ENCODE data around the gene PLSCR3. TPM values are rescaled to one million over a fixed set of nuclear protein-coding genes. Genes with fewer than 3 reads are reported as not detected.

The PLSCR3 gene
- polyA plus RNA-seq, 4 donors = 6.3 to 18.0 (median 13.6) TPM

GRCh38 chr17:7439462-7440112 is 45.3 kb upstream of the PLSCR3 start, which contains the start of gene FGF11:
Gene FGF11 (plus strand): TSS chr17:7439512. CDS start chr17:7439621, 109 bp downstream.
- H3K9me3 ChIP-seq (ENCODE audit: control insufficient read depth in 2 of 2, insufficient read depth in 1 of 2, low read depth in 1 of 2, low read length in 1 of 2) = no peaks in the 10 kb centered on the region
- H3K27me3 ChIP-seq (ENCODE audit: control insufficient read depth in 3 of 3, insufficient read depth in 3 of 3, low read length in 3 of 3) = peaks cover 3 to 81% (median 10%) of the 10 kb centered on the region in 3 donors
- H3K27ac ChIP-seq (ENCODE audit: low read depth in 1 of 3, low read length in 2 of 3) = no peak within 1 kb of the TSS
- FAIRE-seq = no peak
- 2 to 4% (median 3%) methylated on average over 46 to 50 of the region's 50 CpGs for WGBS, 3 donors
- peak within 1 kb of the TSS in 2 of 3 donors; percentile 33 to 38 for H3K4me3 ChIP-seq (ENCODE audit: low read depth in 1 of 3, low read length in 3 of 3)
- H3K36me3 ChIP-seq (ENCODE audit: control insufficient read depth in 3 of 3, insufficient read depth in 2 of 3, low read depth in 1 of 3, low read length in 3 of 3) = peaks cover 0 to 2% (median 0%) of the 10 kb centered on the region in 3 donors
- peaks cover 0 to 41% (median 4%) of the 10 kb centered on the region in 3 donors for H3K4me1 ChIP-seq (ENCODE audit: control insufficient read depth in 3 of 3, insufficient read depth in 2 of 3, low read depth in 1 of 3, low read length in 2 of 3)
- peak in 1 of 2 donors; percentile 50 for DNase-seq

GRCh38 chr17:7438656-7439460 is 44.5 kb upstream of the PLSCR3 start:
- H3K4me1 ChIP-seq (ENCODE audit: control insufficient read depth in 3 of 3, insufficient read depth in 2 of 3, low read depth in 1 of 3, low read length in 2 of 3) = peaks cover 0 to 41% (median 4%) of the 10 kb centered on the region in 3 donors
- H3K4me3 ChIP-seq (ENCODE audit: low read depth in 1 of 3, low read length in 3 of 3) = peak overlapping the region in 1 of 3 donors; percentile 28
- 43 to 50% (median 45%) methylated on average over 11 of the region's 11 CpGs for WGBS, 3 donors
- FAIRE-seq (no peak), DNase-seq (no peak)
- H3K27me3 ChIP-seq (ENCODE audit: control insufficient read depth in 3 of 3, insufficient read depth in 3 of 3, low read length in 3 of 3) = peaks cover 3 to 79% (median 10%) of the 10 kb centered on the region in 3 donors
- peaks cover 0 to 2% (median 0%) of the 10 kb centered on the region in 3 donors for H3K36me3 ChIP-seq (ENCODE audit: control insufficient read depth in 3 of 3, insufficient read depth in 2 of 3, low read depth in 1 of 3, low read length in 3 of 3)
- no peaks in the 10 kb centered on the region for H3K9me3 ChIP-seq (ENCODE audit: control insufficient read depth in 2 of 2, insufficient read depth in 1 of 2, low read depth in 1 of 2, low read length in 1 of 2)
- H3K27ac ChIP-seq (ENCODE audit: low read depth in 1 of 3, low read length in 2 of 3) = no peak overlapping the region

- FAIRE-seq (no peak), DNase-seq (peak; percentile 40 to 71)
- H3K9me3 ChIP-seq (ENCODE audit: control insufficient read depth in 2 of 2, insufficient read depth in 1 of 2, low read depth in 1 of 2, low read length in 1 of 2) = no peaks in the 10 kb centered on the region
- WGBS, 3 donors = 14 to 17% (median 15%) methylated on average over 42 to 48 of the region's 48 CpGs
- H3K36me3 ChIP-seq (ENCODE audit: control insufficient read depth in 3 of 3, insufficient read depth in 2 of 3, low read depth in 1 of 3, low read length in 3 of 3) = peaks cover 0 to 2% (median 0%) of the 10 kb centered on the region in 3 donors
- peaks cover 3 to 72% (median 10%) of the 10 kb centered on the region in 3 donors for H3K27me3 ChIP-seq (ENCODE audit: control insufficient read depth in 3 of 3, insufficient read depth in 3 of 3, low read length in 3 of 3)
- H3K4me1 ChIP-seq (ENCODE audit: control insufficient read depth in 3 of 3, insufficient read depth in 2 of 3, low read depth in 1 of 3, low read length in 2 of 3) = peaks cover 0 to 41% (median 4%) of the 10 kb centered on the region in 3 donors
- no peak overlapping the region for H3K27ac ChIP-seq (ENCODE audit: low read depth in 1 of 3, low read length in 2 of 3)
- peak overlapping the region in 2 of 3 donors; percentile 28 to 31 for H3K4me3 ChIP-seq (ENCODE audit: low read depth in 1 of 3, low read length in 3 of 3)
These were observed 43.8 kb upstream of the PLSCR3 start for GRCh38 chr17:7437950-7438614.

DNA sequence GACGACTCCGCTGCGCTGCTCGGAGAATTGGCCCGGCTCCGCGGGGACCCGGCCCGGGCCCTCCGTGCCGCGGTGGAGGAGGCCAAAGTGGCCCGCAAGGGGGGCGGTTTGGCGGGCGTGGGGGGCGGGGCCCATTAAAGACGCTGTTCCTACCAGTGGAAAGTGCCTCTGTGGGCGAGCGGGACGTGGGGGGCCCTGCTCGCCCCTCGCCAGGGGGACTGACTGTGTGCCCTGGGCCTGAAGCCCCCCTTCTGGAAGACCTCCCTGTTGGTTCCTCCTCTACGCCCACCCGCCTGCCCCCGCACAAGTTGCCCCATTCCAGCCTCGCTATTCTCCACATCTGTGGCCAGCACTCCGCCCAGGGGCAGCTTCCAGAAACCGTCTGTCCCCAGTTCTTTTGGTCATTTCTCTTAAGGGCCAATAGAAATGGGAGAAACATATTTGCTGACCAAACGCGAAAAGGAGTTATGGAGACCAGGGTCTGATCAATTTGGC is 43.1 kb upstream of the PLSCR3 start:
- DNase-seq (no peak), FAIRE-seq (no peak)
- no peaks in the 10 kb centered on the region for H3K9me3 ChIP-seq (ENCODE audit: control insufficient read depth in 2 of 2, insufficient read depth in 1 of 2, low read depth in 1 of 2, low read length in 1 of 2)
- H3K4me3 ChIP-seq (ENCODE audit: low read depth in 1 of 3, low read length in 3 of 3) = peak overlapping the region in 2 of 3 donors; percentile 28 to 71
- H3K36me3 ChIP-seq (ENCODE audit: control insufficient read depth in 3 of 3, insufficient read depth in 2 of 3, low read depth in 1 of 3, low read length in 3 of 3) = peaks cover 0 to 2% (median 0%) of the 10 kb centered on the region in 3 donors
- no peak overlapping the region for H3K27ac ChIP-seq (ENCODE audit: low read depth in 1 of 3, low read length in 2 of 3)
- H3K27me3 ChIP-seq (ENCODE audit: control insufficient read depth in 3 of 3, insufficient read depth in 3 of 3, low read length in 3 of 3) = peaks cover 3 to 65% (median 6%) of the 10 kb centered on the region in 3 donors
- WGBS, 3 donors = 32 to 42% (median 34%) methylated on average over 22 to 31 of the region's 31 CpGs
- H3K4me1 ChIP-seq (ENCODE audit: control insufficient read depth in 3 of 3, insufficient read depth in 2 of 3, low read depth in 1 of 3, low read length in 2 of 3) = peaks cover 0 to 41% (median 4%) of the 10 kb centered on the region in 3 donors

GRCh38 chr17:7436556-7437368 is 42.4 kb upstream of the PLSCR3 start:
- no peak for FAIRE-seq
- peaks cover 0 to 41% (median 4%) of the 10 kb centered on the region in 3 donors for H3K4me1 ChIP-seq (ENCODE audit: control insufficient read depth in 3 of 3, insufficient read depth in 2 of 3, low read depth in 1 of 3, low read length in 2 of 3)

DNA sequence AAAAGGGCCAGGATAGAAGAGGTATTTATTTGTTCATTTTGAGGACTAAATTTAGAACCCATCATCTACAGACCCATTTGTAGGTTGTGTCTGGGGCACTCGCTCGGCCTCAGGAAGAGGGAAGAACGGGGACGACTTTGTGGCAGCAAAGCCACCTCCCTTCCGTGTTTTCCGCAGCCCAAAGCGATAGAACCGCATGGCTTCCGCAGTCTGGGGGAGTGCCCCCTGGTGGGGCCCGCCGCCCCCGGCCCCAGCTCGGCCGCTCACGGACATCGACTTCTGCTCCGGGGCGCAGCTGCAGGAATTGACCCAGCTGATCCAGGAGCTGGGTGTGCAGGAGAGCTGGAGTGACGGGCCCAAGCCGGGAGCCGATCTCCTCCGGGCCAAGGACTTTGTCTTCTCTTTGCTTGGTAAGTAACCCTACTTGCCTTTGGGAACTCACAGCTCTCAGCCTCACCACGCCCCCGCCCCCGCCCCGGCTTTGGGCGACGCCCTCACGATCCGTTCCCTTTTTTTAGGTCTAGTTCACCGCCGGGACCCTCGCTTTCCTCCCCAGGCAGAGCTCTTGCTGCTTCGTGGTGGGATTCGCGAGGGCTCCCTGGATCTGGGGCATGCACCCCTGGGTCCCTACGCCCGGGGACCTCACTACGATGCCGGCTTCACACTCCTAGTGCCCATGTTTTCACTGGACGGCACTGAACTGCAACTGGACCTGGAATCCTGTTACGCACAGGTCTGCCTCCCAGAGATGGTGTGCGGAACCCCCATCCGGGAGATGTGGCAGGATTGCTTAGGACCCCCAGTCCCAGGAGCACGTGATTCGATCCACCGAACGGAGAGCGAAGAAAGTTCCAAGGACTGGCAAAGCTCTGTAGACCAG is 41.6 kb upstream of the PLSCR3 start:
- no peak for FAIRE-seq
- peaks cover 0 to 2% (median 0%) of the 10 kb centered on the region in 3 donors for H3K36me3 ChIP-seq (ENCODE audit: control insufficient read depth in 3 of 3, insufficient read depth in 2 of 3, low read depth in 1 of 3, low read length in 3 of 3)
- peak; percentile 67 to 81 for DNase-seq
- peak overlapping the region; percentile 64 to 71 (median 65) for H3K4me3 ChIP-seq (ENCODE audit: low read depth in 1 of 3, low read length in 3 of 3)
- WGBS, 3 donors = 3 to 6% (median 6%) methylated on average over 47 to 49 of the region's 49 CpGs
- peaks cover 0 to 41% (median 4%) of the 10 kb centered on the region in 3 donors for H3K4me1 ChIP-seq (ENCODE audit: control insufficient read depth in 3 of 3, insufficient read depth in 2 of 3, low read depth in 1 of 3, low read length in 2 of 3)
- H3K9me3 ChIP-seq (ENCODE audit: control insufficient read depth in 2 of 2, insufficient read depth in 1 of 2, low read depth in 1 of 2, low read length in 1 of 2) = no peaks in the 10 kb centered on the region
- peaks cover 3 to 50% (median 6%) of the 10 kb centered on the region in 3 donors for H3K27me3 ChIP-seq (ENCODE audit: control insufficient read depth in 3 of 3, insufficient read depth in 3 of 3, low read length in 3 of 3)
- H3K27ac ChIP-seq (ENCODE audit: low read depth in 1 of 3, low read length in 2 of 3) = peak overlapping the region; percentile 79 to 93 (median 80)

More at GRCh38 chr17:7436556-7437368, 42.4 kb upstream of the PLSCR3 start:
- H3K36me3 ChIP-seq (ENCODE audit: control insufficient read depth in 3 of 3, insufficient read depth in 2 of 3, low read depth in 1 of 3, low read length in 3 of 3) = peaks cover 0 to 2% (median 0%) of the 10 kb centered on the region in 3 donors
- 4 to 7% (median 6%) methylated on average over 87 to 92 of the region's 92 CpGs for WGBS, 3 donors
- H3K4me3 ChIP-seq (ENCODE audit: low read depth in 1 of 3, low read length in 3 of 3) = peak overlapping the region in 2 of 3 donors; percentile 64 to 71
- H3K27ac ChIP-seq (ENCODE audit: low read depth in 1 of 3, low read length in 2 of 3) = peak overlapping the region; percentile 79 to 93 (median 83)
- peak; percentile 85 to 94 for DNase-seq
- peaks cover 3 to 58% (median 6%) of the 10 kb centered on the region in 3 donors for H3K27me3 ChIP-seq (ENCODE audit: control insufficient read depth in 3 of 3, insufficient read depth in 3 of 3, low read length in 3 of 3)
- no peaks in the 10 kb centered on the region for H3K9me3 ChIP-seq (ENCODE audit: control insufficient read depth in 2 of 2, insufficient read depth in 1 of 2, low read depth in 1 of 2, low read length in 1 of 2)

DNA sequence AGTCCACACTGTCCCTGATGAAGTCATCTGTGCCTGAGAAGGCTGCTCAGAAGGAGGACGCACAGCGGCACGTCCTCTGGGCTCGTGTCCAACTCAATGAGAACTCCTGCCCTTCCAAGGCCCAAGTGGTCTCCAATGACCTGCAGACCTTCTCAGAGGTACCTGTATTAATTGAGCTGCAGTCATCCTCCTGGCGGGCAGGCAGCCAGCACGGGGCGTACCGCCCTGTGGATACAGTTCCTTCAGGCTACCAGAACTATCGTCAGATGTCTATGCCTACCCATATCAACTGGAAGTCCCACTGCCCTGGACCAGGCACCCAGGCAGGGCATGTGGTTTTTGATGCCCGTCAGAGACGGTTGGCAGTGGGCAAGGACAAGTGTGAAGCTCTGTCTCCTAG is 38.0 kb upstream of the PLSCR3 start:
- FAIRE-seq (no peak), DNase-seq (no peak)
- 90 to 95% (median 94%) methylated on average over 11 of the region's 11 CpGs for WGBS, 3 donors
- Histone ChIP-seq H3K36me3 (ENCODE audit: control insufficient read depth in 3 of 3, insufficient read depth in 2 of 3, low read depth in 1 of 3, low read length in 3 of 3) (no peaks in the 10 kb centered on the region), H3K9me3 (ENCODE audit: control insufficient read depth in 2 of 2, insufficient read depth in 1 of 2, low read depth in 1 of 2, low read length in 1 of 2) (no peaks in the 10 kb centered on the region), H3K4me1 (ENCODE audit: control insufficient read depth in 3 of 3, insufficient read depth in 2 of 3, low read depth in 1 of 3, low read length in 2 of 3) (peaks cover 0 to 11% (median 0%) of the 10 kb centered on the region in 3 donors), H3K27me3 (ENCODE audit: control insufficient read depth in 3 of 3, insufficient read depth in 3 of 3, low read length in 3 of 3) (peaks cover 0 to 19% (median 0%) of the 10 kb centered on the region in 3 donors), H3K4me3 (ENCODE audit: low read depth in 1 of 3, low read length in 3 of 3) (no peak overlapping the region), H3K27ac (ENCODE audit: low read depth in 1 of 3, low read length in 2 of 3) (no peak overlapping the region)
